AG09309 (cell line): ENCODE results near the gene ANLN.

ENCODE experiments used
- DNase-seq: peaks from one replicate; pipeline ENCODE4 v3.0.0-alpha.2; 2010; ENCODE audit warnings: low read depth
- H3K4me3 ChIP-seq: 2 replicates; pipeline ENCODE4 v1.5.1; 2011; ENCODE audit warnings: mild to moderate bottlenecking, low read depth, low read length, moderate library complexity; ENCODE audit not compliant: control insufficient read depth
- CTCF ChIP-seq: IDR thresholded peaks from 2 replicates; pipeline ENCODE4 v1.5.1; 2011; ENCODE audit warnings: mild to moderate bottlenecking, low read depth, low read length, inconsistent platforms; ENCODE audit not compliant: insufficient read depth, control insufficient read depth; ENCODE audit errors: missing control alignments

ANLN gene

GRCh38 chr7:36497775-36498174, 108.1 kb downstream of the ANLN start:
- TF ChIP-seq CTCF = no peak
- H3K4me3 ChIP-seq = no peak overlapping the region
- DNase-seq = no peak
